ENCODE results near the gene SMCO4. TPM values are rescaled to one million over a fixed set of nuclear protein-coding genes. Genes with fewer than 3 reads are reported as not detected.

The SMCO4 gene
- total RNA-seq, 2 experiments from 2014 or later = 0.30 TPM; not detected in 1

- Mint-ChIP-seq H3K36me3 (ENCODE audit: low read depth) (no peaks in the 10 kb centered on the region), H3K9me3 (no peaks in the 10 kb centered on the region), H3K27ac (no peak overlapping the region), H3K4me3 (no peak overlapping the region), H3K4me1 (ENCODE audit: low read depth) (no peaks in the 10 kb centered on the region), H3K27me3 (no peaks in the 10 kb centered on the region)
- intact Hi-C loops (cut with DNase I, micrococcal nuclease) = no loop called here
- no peaks in the 10 kb centered on the region for H3K36me3 ChIP-seq (ENCODE audit: insufficient read depth, low read length)
- TF ChIP-seq CTCF (IDR thresholded peaks at IDR 0.05) = no peak
- H3K9me3 ChIP-seq (ENCODE audit: control insufficient read depth in 1 of 2, insufficient read depth in 1 of 2, low read length in 2 of 2) = peaks cover 0 to under 1% of the 10 kb centered on the region in 2 experiments
- ATAC-seq (ENCODE audit: poor library complexity) (no peak), DNase-seq (no peak)
- H3K27ac ChIP-seq (ENCODE audit: low read depth in 1 of 2, low read length in 2 of 2) = no peak overlapping the region
- ChIA-PET POLR2A (no interaction called here), CTCF (interaction anchor here (1.4 kb wide), 1 partner anchor 12 kb away, joined by 3 read pairs; no protein-coding TSS in a partner anchor)
- H3K4me3 ChIP-seq (ENCODE audit: low read length) = no peak overlapping the region
- no peaks in the 10 kb centered on the region for H3K27me3 ChIP-seq (ENCODE audit: control insufficient read depth in 1 of 2, insufficient read depth in 2 of 2, low read length in 2 of 2)
- no peaks in the 10 kb centered on the region for H3K4me1 ChIP-seq (ENCODE audit: insufficient read depth, low read length)
Observed at GRCh38 chr11:93476796-93477195, 66.4 kb downstream of the SMCO4 start.

GRCh38 chr11:93474123-93474522, 69.1 kb downstream of the SMCO4 start:
- Mint-ChIP-seq H3K4me1 (ENCODE audit: low read depth) (no peaks in the 10 kb centered on the region), H3K36me3 (ENCODE audit: low read depth) (no peaks in the 10 kb centered on the region), H3K4me3 (no peak overlapping the region), H3K9me3 (no peaks in the 10 kb centered on the region), H3K27me3 (no peaks in the 10 kb centered on the region), H3K27ac (no peak overlapping the region)
- intact Hi-C loops (cut with DNase I, micrococcal nuclease) = no loop called here
- H3K4me3 ChIP-seq (ENCODE audit: low read length) = no peak overlapping the region
- DNase-seq = no peak
- POLR2A ChIA-PET = no interaction called here
- TF ChIP-seq CTCF (IDR thresholded peaks at IDR 0.05) = no peak
- H3K27ac ChIP-seq (ENCODE audit: low read depth in 1 of 2, low read length in 2 of 2) = no peak overlapping the region
- H3K4me1 ChIP-seq (ENCODE audit: insufficient read depth, low read length) = no peaks in the 10 kb centered on the region
- H3K9me3 ChIP-seq (ENCODE audit: control insufficient read depth in 1 of 2, insufficient read depth in 1 of 2, low read length in 2 of 2) = no peaks in the 10 kb centered on the region
- no peaks in the 10 kb centered on the region for H3K36me3 ChIP-seq (ENCODE audit: insufficient read depth, low read length)
- CTCF ChIA-PET = no interaction called here
- no peak for ATAC-seq (ENCODE audit: poor library complexity)
- H3K27me3 ChIP-seq (ENCODE audit: control insufficient read depth in 1 of 2, insufficient read depth in 2 of 2, low read length in 2 of 2) = no peaks in the 10 kb centered on the region

GRCh38 chr11:93468290-93468689, 74.9 kb downstream of the SMCO4 start:
- H3K9me3 ChIP-seq (ENCODE audit: control insufficient read depth in 1 of 2, insufficient read depth in 1 of 2, low read length in 2 of 2) = no peaks in the 10 kb centered on the region
- no peaks in the 10 kb centered on the region for H3K9me3 Mint-ChIP-seq
- no peaks in the 10 kb centered on the region for H3K36me3 ChIP-seq (ENCODE audit: insufficient read depth, low read length)
- POLR2A ChIA-PET = interaction anchor here (0.7 kb wide), 2 partner anchors 153 to 175 kb away, joined by 3 read pairs; no protein-coding TSS in a partner anchor
- CTCF ChIA-PET = no interaction called here
- H3K4me1 ChIP-seq (ENCODE audit: insufficient read depth, low read length) = no peaks in the 10 kb centered on the region
- H3K4me3 ChIP-seq (ENCODE audit: low read length) = no peak overlapping the region
- no peak for ATAC-seq (ENCODE audit: poor library complexity)
- H3K4me3 Mint-ChIP-seq = no peak overlapping the region
- intact Hi-C loops (cut with DNase I, micrococcal nuclease) = no loop called here
- H3K36me3 Mint-ChIP-seq (ENCODE audit: low read depth) = no peaks in the 10 kb centered on the region
- DNase-seq = no peak
- H3K27ac Mint-ChIP-seq = no peak overlapping the region
- H3K27ac ChIP-seq (ENCODE audit: low read depth in 1 of 2, low read length in 2 of 2) = no peak overlapping the region
- H3K27me3 Mint-ChIP-seq = no peaks in the 10 kb centered on the region
- no peaks in the 10 kb centered on the region for H3K4me1 Mint-ChIP-seq (ENCODE audit: low read depth)
- H3K27me3 ChIP-seq (ENCODE audit: control insufficient read depth in 1 of 2, insufficient read depth in 2 of 2, low read length in 2 of 2) = no peaks in the 10 kb centered on the region
- TF ChIP-seq CTCF (IDR thresholded peaks at IDR 0.05) = no peak

Measured in CD4-positive, alpha-beta T cell (primary cell).